GF-D8 (cell line): ENCODE measurements around the gene PCSK5.
"Not testable (repeated sequence)": the region's sequence is repeated elsewhere in the genome, so short reads cannot be mapped to it uniquely, and the experiment has no call there.

Experiments
- DNase-seq: peaks from one replicate; lab custom pipeline; 2025; lab: John Stamatoyannopoulos, UW

PCSK5 gene

GRCh38 chr9:76313771-76314170, 423.3 kb downstream of the PCSK5 start:
- DNase-seq: no peak

GRCh38 chr9:76314321-76314720, 423.8 kb downstream of the PCSK5 start:
- no peak for DNase-seq

- no peak for DNase-seq
Observed at GRCh38 chr9:76316069-76316468, 425.6 kb downstream of the PCSK5 start.

- DNase-seq: not testable (repeated sequence)
Observed at GRCh38 chr9:76319466-76319865, 429.0 kb downstream of the PCSK5 start.

GRCh38 chr9:76321195-76321828, 430.8 kb downstream of the PCSK5 start:
- no peak for DNase-seq

- no peak for DNase-seq
Observed at GRCh38 chr9:76322810-76323209, 432.3 kb downstream of the PCSK5 start.

GRCh38 chr9:76323490-76323889, 433.0 kb downstream of the PCSK5 start:
- DNase-seq: no peak

GRCh38 chr9:76324030-76324429, 433.6 kb downstream of the PCSK5 start:
- DNase-seq: not testable (repeated sequence)

- no peak for DNase-seq
Observed at GRCh38 chr9:76330034-76330433, 439.6 kb downstream of the PCSK5 start.

- no peak for DNase-seq
Observed at GRCh38 chr9:76333388-76333787, 442.9 kb downstream of the PCSK5 start.

- DNase-seq: no peak
Observed at GRCh38 chr9:76333964-76334363, 443.5 kb downstream of the PCSK5 start.

GRCh38 chr9:76336027-76336426, 445.6 kb downstream of the PCSK5 start:
- DNase-seq: no peak

- no peak for DNase-seq
Observed at GRCh38 chr9:76338418-76338817, 447.9 kb downstream of the PCSK5 start.

- DNase-seq: no peak
Observed at GRCh38 chr9:76341616-76342015, 451.1 kb downstream of the PCSK5 start.

- DNase-seq: no peak
Observed at GRCh38 chr9:76342201-76342600, 451.7 kb downstream of the PCSK5 start.

GRCh38 chr9:76342858-76343257, 452.4 kb downstream of the PCSK5 start:
- DNase-seq: no peak

- no peak for DNase-seq
Observed at GRCh38 chr9:76349865-76350264, 459.4 kb downstream of the PCSK5 start.

GRCh38 chr9:76351006-76351405, 460.5 kb downstream of the PCSK5 start:
- no peak for DNase-seq

- no peak for DNase-seq
Observed at GRCh38 chr9:76352026-76352620, 461.6 kb downstream of the PCSK5 start.

- DNase-seq: peak; percentile 6
Observed at GRCh38 chr9:76353280-76353679, 462.8 kb downstream of the PCSK5 start.

- DNase-seq: no peak
Observed at GRCh38 chr9:76354221-76354620, 463.7 kb downstream of the PCSK5 start.

GRCh38 chr9:76355886-76356285, 465.4 kb downstream of the PCSK5 start:
- no peak for DNase-seq

- DNase-seq: no peak
Observed at GRCh38 chr9:76357555-76357954, 467.1 kb downstream of the PCSK5 start.

GRCh38 chr9:76358628-76359280, 468.3 kb downstream of the PCSK5 start:
- no peak for DNase-seq
